Effector CD8-positive, alpha-beta T cell (primary cell): ENCODE measurements around the gene NFIC.
"Not testable (repeated sequence)": the region's sequence is repeated elsewhere in the genome, so short reads cannot be mapped to it uniquely, and the experiment has no call there.

Source experiments
- DNase-seq: peaks from one replicate; lab custom pipeline; 2025; lab: John Stamatoyannopoulos, UW

Gene NFIC

GRCh38 chr19:3452942-3453214, 86.5 kb downstream of the NFIC start:
- DNase-seq = not testable (repeated sequence)

- DNase-seq = no peak
These were observed 87.5 kb downstream of the NFIC start for GRCh38 chr19:3453840-3454239.

DNA sequence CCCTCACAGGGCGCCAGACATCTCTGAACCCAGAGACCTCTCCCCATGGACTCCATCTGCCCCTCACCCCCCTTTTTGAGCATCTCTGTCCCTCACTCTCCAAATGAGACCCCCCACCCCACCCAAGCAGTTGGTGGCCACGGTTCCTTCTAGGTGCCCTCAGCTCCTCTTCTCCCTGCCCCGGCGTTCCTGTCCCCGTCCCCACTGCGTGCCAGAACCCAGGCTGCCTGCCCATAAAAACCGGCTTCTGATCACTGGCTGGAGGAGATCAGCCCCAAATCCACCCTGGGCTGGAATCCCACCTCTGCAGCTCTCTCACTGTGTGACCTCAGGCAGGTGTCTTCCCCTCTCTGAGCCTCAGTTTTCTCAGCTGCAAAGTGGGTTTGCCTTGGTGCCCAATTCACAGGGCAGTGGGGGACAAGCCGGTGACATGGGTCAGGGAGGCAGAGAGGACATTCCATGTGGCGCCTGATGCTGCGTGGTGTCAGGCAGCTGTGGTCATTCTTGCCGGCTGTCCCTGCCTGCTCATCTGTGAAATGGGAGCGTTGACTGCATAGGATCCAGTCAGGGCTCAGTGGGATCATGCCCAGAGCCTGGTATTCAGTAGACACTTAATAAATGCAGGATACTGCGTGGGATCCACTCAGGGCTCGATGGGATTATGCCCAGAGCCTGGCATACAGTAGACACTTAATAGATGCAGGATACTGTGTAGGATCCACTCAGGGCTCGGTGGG, 88.4 kb downstream of the NFIC start:
- DNase-seq = no peak

- no peak for DNase-seq
These were observed 89.1 kb downstream of the NFIC start for GRCh38 chr19:3455393-3455955.

- no peak for DNase-seq
These were observed 89.7 kb downstream of the NFIC start for GRCh38 chr19:3455960-3456601.

- no peak for DNase-seq
These were observed 90.6 kb downstream of the NFIC start for GRCh38 chr19:3456925-3457527.

- no peak for DNase-seq
These were observed 91.3 kb downstream of the NFIC start for GRCh38 chr19:3457528-3458228.

- no peak for DNase-seq
These were observed 92.1 kb downstream of the NFIC start for GRCh38 chr19:3458229-3459088.

DNA sequence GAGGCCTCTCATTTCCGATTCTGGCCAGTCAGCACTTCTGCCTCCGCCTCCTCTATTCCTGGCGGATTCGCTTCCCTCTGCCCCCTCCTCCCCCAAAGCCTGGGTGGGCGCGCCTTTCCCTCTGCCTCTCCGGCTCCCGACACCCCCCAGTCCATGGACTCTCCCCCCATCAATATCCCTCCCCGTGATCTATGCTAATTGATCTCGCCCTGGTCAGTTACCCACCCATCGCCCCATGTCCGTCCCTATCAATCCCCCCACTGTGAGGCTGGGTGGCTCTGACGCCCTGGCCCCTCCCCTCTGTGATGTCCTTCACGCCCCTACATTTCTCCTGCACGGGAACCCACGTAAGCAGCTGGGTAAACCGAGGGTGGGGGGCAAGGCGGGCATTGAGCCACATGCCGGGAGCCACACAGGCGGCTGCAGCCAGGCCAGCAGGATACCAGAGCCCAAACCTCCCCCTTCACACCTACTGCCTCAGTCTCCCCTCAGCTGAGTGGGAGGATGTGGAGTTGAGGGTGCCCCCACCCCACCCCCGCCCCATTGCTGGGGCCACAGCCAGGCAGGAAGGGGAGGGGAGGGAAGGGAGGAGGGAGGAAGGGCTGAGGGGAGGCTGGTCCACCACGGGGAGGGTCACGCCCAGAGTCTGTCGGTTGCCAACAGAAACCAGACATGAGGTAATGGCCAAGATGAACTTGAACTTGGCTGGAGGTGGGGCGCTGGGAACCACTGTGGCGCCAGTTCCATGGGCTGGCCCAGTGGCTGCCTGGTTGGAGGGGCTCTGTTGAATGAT, 92.9 kb downstream of the NFIC start:
- no peak for DNase-seq

DNA sequence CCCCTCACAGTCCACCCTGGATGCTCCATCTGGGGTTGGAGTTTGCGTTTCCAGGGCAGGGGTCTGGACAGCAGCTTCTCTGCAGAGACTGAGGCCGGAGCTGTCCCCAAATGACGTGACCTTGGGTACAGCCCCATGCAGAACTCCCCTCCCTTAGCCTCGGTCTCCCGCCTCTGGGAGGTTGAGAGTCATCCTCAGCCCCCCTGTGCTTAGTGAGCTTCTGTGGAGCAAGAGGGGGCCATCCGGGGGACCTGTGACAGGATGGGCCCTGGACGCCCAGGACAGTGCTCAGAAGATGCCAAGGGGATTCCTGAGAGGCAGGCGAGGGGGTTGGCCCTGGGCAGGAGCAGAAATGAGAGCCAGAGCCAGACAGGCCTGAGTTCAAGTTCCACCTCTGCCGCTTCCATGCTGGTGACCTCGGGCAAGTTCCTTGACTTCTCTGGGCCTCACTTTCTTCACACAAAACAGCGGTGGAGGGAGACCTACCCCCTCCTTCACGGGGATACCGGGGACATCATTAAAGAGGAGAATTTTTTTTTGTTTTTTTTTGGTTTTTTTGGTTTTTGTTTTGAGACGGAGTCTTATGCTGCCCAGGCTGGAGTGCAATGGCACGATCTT, 93.7 kb downstream of the NFIC start:
- DNase-seq = no peak

GRCh38 chr19:3462991-3463713, 96.8 kb downstream of the NFIC start:
- no peak for DNase-seq

GRCh38 chr19:3463714-3464586, 97.6 kb downstream of the NFIC start:
- DNase-seq = no peak

DNA sequence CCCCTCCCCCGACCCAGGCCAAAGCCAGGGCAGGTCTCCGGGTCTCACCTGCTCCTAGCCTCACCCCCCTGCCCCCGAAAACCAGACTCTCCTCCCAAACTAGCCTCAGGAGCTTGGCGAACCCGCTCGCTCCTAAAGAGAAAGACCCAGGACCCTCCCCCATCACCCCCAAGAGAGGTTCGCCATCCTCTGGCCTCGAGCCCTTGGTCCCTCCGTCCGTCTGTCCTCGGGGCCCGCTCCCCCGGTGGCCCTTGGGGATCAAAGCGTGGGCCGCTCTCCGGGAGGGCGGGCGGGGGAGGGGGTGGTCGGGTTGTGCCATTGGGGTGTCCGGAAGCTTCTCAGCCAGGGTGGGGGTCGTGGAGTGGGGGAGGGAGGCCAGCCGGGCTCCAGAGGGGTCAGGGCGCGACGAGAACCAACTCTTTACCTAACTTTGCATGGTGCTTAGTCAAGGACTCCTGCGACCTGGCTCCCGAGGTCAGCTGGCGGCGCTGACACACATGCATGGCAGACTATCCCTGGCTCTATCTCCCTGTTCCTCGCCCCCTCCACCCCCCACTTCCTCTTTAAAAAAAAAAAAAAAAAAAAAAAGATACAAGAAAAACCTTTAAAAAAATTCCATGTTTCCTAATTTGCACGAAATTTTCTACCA, 98.3 kb downstream of the NFIC start:
- DNase-seq = no peak

- DNase-seq = no peak
These were observed 99.2 kb downstream of the NFIC start for GRCh38 chr19:3465552-3465951.

GRCh38 chr19:3466635-3467034, 100.3 kb downstream of the NFIC start:
- no peak for DNase-seq

DNA sequence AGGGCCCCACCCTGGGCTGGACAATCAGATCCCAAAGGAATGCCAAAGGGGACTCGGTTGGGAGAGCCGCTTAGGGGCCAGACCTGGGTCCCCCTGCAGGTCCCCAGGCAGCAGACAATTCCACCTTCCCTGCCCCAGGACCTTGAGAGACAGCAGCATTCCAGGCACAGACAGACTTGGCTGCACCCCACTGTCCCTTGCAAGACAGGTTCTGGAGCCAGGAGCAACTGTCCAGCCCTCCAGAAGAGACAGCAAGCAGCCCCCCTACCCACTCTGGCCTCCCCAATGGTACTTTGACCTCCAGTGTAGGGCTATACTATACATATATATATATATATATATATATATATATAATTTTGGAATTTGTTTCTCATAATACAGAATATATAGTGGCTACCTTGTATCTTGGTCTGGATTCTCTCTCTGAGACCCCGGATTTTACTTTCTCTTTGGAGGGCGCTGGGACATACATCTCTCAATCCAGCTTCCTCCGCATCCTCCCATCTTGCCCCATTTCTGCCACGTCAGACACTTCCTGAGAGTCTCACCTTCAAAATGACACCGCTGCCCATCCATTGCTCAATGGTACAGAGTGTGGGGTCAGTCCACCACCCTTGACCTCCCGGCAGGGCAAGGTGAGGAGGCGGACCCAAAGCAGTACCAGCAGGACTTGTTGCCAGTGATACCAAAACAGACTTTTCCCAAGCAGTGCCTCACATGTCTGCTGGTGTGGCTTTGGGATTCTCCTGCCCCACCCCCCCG, 101.2 kb downstream of the NFIC start:
- no peak for DNase-seq

DNA sequence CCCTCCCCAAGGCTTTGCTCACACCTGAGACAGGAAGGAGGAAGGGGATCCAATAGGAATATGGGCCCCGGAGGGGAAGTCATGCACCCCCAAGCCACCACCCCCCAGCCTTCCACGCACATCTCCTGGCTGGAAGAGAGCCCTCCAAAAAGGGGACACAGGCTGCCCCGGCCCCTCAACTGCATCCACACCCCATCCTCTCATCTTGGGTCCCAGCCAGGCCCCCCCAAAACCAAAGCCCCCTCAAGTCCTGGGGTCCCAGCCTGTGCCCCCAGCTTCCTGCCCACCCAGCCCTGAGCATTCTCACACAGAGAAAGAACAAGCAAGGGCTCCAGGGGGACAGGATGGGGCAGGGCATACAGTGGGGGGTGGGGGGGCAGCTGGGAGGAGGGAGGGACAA, 101.8 kb downstream of the NFIC start:
- no peak for DNase-seq
